Measurements from ENCODE around the gene MCCD1.

MCCD1 gene

GRCh38 chr6:31556307-31556706 lies 27.5 kb downstream of the MCCD1 start:
- H3K4me3 ChIP-seq (ENCODE audit: low read depth, low read length): no peak overlapping the region
- H3K4me1 ChIP-seq: peaks cover 4% of the 10 kb centered on the region
- H3K27me3 ChIP-seq: no peaks in the 10 kb centered on the region
- TF ChIP-seq, protein P1, sequence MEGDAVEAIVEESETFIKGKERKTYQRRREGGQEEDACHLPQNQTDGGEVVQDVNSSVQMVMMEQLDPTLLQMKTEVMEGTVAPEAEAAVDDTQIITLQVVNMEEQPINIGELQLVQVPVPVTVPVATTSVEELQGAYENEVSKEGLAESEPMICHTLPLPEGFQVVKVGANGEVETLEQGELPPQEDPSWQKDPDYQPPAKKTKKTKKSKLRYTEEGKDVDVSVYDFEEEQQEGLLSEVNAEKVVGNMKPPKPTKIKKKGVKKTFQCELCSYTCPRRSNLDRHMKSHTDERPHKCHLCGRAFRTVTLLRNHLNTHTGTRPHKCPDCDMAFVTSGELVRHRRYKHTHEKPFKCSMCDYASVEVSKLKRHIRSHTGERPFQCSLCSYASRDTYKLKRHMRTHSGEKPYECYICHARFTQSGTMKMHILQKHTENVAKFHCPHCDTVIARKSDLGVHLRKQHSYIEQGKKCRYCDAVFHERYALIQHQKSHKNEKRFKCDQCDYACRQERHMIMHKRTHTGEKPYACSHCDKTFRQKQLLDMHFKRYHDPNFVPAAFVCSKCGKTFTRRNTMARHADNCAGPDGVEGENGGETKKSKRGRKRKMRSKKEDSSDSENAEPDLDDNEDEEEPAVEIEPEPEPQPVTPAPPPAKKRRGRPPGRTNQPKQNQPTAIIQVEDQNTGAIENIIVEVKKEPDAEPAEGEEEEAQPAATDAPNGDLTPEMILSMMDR (IDR thresholded peaks at IDR 0.05; ENCODE audit: low read depth, low read length): no peak
- H3K9me3 ChIP-seq: no peaks in the 10 kb centered on the region
- no peak for DNase-seq
- H3K36me3 ChIP-seq: peaks cover 26% of the 10 kb centered on the region

DNA sequence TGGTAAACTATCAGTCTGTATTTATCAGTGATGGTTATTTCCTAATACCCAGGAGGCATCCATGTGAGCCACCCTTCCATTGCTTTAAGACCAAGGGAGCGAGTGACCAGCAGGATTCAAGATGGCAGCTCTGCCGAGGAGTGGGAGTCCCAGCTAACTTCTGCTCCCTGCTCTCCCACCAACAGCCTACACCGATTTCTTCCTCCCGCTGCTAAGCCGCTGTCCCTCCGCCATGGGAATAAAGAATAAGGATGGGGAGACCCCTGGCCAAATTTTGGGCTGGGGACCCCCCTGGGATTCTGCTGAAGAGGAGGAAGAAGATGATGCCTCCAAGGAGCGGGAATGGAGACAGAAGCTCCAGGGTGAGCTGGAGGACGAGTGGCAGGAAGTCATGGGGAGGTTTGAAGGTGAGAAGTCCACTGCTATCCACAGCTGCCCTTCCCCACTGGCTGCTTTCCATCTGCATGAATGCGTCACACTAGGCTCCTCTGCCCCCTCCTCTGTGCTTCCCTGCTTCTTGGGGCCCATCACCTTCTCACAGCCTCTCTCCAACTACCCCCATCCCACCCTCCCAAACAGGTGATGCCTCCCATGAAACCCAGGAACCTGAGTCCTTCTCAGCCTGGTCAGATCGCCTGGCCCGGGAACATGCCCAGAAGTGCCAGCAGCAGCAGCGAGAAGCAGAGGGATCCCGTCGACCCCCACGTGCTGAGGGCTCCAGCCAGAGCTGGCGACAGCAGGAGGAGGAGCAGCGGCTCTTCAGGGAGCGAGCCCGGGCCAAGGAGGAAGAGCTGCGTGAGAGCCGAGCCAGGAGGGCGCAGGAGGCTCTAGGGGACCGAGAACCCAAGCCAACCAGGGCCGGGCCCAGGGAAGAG lies 28.9 kb downstream of the MCCD1 start:
- Histone ChIP-seq H3K9me3 (no peaks in the 10 kb centered on the region), H3K36me3 (peaks cover 26% of the 10 kb centered on the region), H3K4me3 (ENCODE audit: low read depth, low read length) (no peak overlapping the region), H3K27me3 (no peaks in the 10 kb centered on the region), H3K4me1 (peaks cover 4% of the 10 kb centered on the region)
- TF ChIP-seq, protein P1 (IDR thresholded peaks at IDR 0.05; ENCODE audit: low read depth, low read length): no peak
- no peak for DNase-seq

GRCh38 chr6:31558318-31558625 lies 29.5 kb downstream of the MCCD1 start:
- Histone ChIP-seq H3K27me3 (no peaks in the 10 kb centered on the region), H3K36me3 (peaks cover 26% of the 10 kb centered on the region), H3K9me3 (no peaks in the 10 kb centered on the region), H3K4me3 (ENCODE audit: low read depth, low read length) (no peak overlapping the region), H3K4me1 (peaks cover 4% of the 10 kb centered on the region)
- TF ChIP-seq, protein P1 (IDR thresholded peaks at IDR 0.05; ENCODE audit: low read depth, low read length): no peak
- DNase-seq: no peak

DNA sequence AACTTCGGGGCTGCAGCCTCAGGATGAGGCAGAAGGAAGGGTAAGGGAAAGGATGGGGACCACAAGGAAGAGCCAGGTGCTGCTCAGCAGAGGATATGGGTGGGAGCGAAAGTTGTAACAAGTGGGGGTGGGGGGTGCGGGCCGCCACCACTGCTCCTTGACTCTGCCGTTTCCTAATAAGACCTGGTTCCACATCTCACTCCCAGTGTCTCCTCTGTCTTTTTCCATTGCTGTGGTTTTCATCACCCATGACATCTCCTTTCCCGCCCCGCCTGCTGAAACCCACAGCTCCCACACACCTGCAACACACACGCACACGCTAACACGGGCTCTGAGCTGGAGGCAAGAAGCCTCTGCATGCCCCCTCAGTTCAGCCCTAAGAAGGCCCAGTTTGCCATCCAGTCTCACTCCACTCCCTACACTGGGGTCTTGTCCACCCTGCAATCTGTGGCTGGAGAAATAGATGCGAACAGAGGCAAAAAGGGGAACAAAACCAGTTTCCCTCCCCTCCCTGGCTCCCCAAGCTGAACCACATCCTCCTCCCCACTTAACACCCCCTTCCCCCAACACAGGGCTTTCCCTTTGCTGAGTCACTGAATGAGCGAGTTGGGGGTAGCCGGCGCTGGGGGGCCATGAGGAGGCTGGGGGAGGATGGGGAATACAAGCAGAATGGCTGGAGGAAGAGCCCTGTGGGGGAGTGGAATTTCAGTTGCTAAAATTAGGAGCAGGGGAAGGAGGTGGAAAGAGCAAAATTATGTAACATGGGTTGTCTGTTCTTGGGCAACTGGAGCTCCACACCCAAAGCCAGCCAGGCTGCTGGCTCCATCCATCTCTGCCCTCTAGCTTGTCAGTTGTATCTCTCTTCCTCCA lies 30.1 kb downstream of the MCCD1 start:
- peaks cover 4% of the 10 kb centered on the region for H3K4me1 ChIP-seq
- H3K27me3 ChIP-seq: no peaks in the 10 kb centered on the region
- no peak for DNase-seq
- H3K36me3 ChIP-seq: peaks cover 21% of the 10 kb centered on the region
- no peak overlapping the region for H3K4me3 ChIP-seq (ENCODE audit: low read depth, low read length)
- TF ChIP-seq, protein P1 (IDR thresholded peaks at IDR 0.05; ENCODE audit: low read depth, low read length): no peak
- H3K9me3 ChIP-seq: no peaks in the 10 kb centered on the region

DNA sequence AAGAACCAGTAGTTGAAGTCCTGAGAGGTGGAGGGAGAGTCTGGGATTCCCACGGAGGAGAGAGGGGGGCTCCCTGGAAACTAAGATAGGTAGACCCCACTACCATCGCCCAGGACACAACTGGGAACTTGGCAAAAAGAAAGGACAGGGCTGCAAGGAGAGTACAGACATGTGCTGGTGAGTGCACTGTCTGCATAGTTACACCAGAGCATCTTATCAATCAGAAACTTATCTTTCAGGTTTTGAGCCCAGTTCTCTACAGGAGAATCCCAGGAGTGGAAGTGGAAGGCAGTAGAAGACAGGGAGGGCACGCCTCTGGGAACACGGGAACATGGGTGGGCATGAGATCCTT lies 30.8 kb downstream of the MCCD1 start:
- Histone ChIP-seq H3K4me3 (ENCODE audit: low read depth, low read length) (no peak overlapping the region), H3K9me3 (no peaks in the 10 kb centered on the region), H3K4me1 (peaks cover 4% of the 10 kb centered on the region), H3K36me3 (peaks cover 21% of the 10 kb centered on the region), H3K27me3 (no peaks in the 10 kb centered on the region)
- TF ChIP-seq, protein P1 (IDR thresholded peaks at IDR 0.05; ENCODE audit: low read depth, low read length): no peak
- no peak for DNase-seq

Measured in BE2C (cell line).